ENCODE results near the gene POLN.
"Not testable (repeated sequence)": the region's sequence is repeated elsewhere in the genome, so short reads cannot be mapped to it uniquely, and the experiment has no call there.

POLN gene

GRCh38 chr4:2166253-2166652 is 75.7 kb downstream of the POLN start:
- no peak for DNase-seq (ENCODE audit: low read depth, low spot score)

- no peak for DNase-seq (ENCODE audit: low read depth, low spot score)
Measured at GRCh38 chr4:2165391-2165790, 76.5 kb downstream of the POLN start.

GRCh38 chr4:2163311-2163821 is 78.6 kb downstream of the POLN start:
- DNase-seq (ENCODE audit: low read depth, low spot score) = no peak

GRCh38 chr4:2161092-2161703 is 80.7 kb downstream of the POLN start:
- DNase-seq (ENCODE audit: low read depth, low spot score) = not testable (repeated sequence)

- DNase-seq (ENCODE audit: low read depth, low spot score) = no peak
Measured at GRCh38 chr4:2159931-2160330, 82.0 kb downstream of the POLN start.

GRCh38 chr4:2155246-2155645 is 86.7 kb downstream of the POLN start:
- no peak for DNase-seq (ENCODE audit: low read depth, low spot score)

- DNase-seq (ENCODE audit: low read depth, low spot score) = no peak
Measured at GRCh38 chr4:2154215-2154740, 87.6 kb downstream of the POLN start.

GRCh38 chr4:2151544-2151943 is 90.4 kb downstream of the POLN start:
- no peak for DNase-seq (ENCODE audit: low read depth, low spot score)

GRCh38 chr4:2150076-2150475 is 91.8 kb downstream of the POLN start:
- DNase-seq (ENCODE audit: low read depth, low spot score) = no peak

- no peak for DNase-seq (ENCODE audit: low read depth, low spot score)
Measured at GRCh38 chr4:2142630-2143427, 99.1 kb downstream of the POLN start.

- peak; percentile 15 for DNase-seq (ENCODE audit: low read depth, low spot score)
Measured at GRCh38 chr4:2141762-2142451, 100.0 kb downstream of the POLN start.

- DNase-seq (ENCODE audit: low read depth, low spot score) = no peak
Measured at GRCh38 chr4:2141022-2141761, 100.7 kb downstream of the POLN start.

- DNase-seq (ENCODE audit: low read depth, low spot score) = no peak
Measured at GRCh38 chr4:2138846-2139500, 102.9 kb downstream of the POLN start.

- DNase-seq (ENCODE audit: low read depth, low spot score) = no peak
Measured at GRCh38 chr4:2136726-2137125, 105.2 kb downstream of the POLN start.

- DNase-seq (ENCODE audit: low read depth, low spot score) = no peak
Measured at GRCh38 chr4:2135083-2135482, 106.8 kb downstream of the POLN start.

- no peak for DNase-seq (ENCODE audit: low read depth, low spot score)
Measured at GRCh38 chr4:2132438-2132837, 109.5 kb downstream of the POLN start.

GRCh38 chr4:2127609-2128332 is 114.2 kb downstream of the POLN start:
- no peak for DNase-seq (ENCODE audit: low read depth, low spot score)

GRCh38 chr4:2126309-2127043 is 115.4 kb downstream of the POLN start:
- DNase-seq (ENCODE audit: low read depth, low spot score) = no peak

GRCh38 chr4:2125831-2126230 is 116.1 kb downstream of the POLN start:
- DNase-seq (ENCODE audit: low read depth, low spot score) = no peak

GRCh38 chr4:2125023-2125422 is 116.9 kb downstream of the POLN start:
- DNase-seq (ENCODE audit: low read depth, low spot score) = no peak

Measured in iPS DF 19.7 (cell line).